OCI-LY3 (cell line): ENCODE measurements around the gene RPL38.

Experiments used
- CTCF ChIP-seq: fragments of 200-600, 300-600 bp; sonication (generic); IDR thresholded peaks from 2 replicates; pipeline ENCODE4 v1.5.1; 2014; ENCODE audit warnings: antibody characterized with exemption, low read length, low read depth
- EZH2phosphoT487 ChIP-seq: fragments of 200-600 bp; shearing (Covaris generic); IDR thresholded peaks from 2 replicates; pipeline ENCODE4 v1.6.1; 2018; ENCODE audit warnings: antibody characterized with exemption, mixed run types, low read depth

- TF ChIP-seq CTCF (no peak), EZH2phosphoT487 (no peak)
These were observed 12.6 kb upstream of the RPL38 start for GRCh38 chr17:74190807-74191406.
